ENCODE results near the gene TAPBP. TPM values are rescaled to one million over a fixed set of nuclear protein-coding genes. Genes with fewer than 3 reads are reported as not detected.

Gene TAPBP
- total RNA-seq, 2 experiments from 2014 or later = 250 to 257 TPM

- DNase-seq = peak; percentile 77
- Mint-ChIP-seq H3K9me3 (no peaks in the 10 kb centered on the region), H3K4me3 (peak within 1 kb of the TSS; percentile 99), H3K36me3 (peaks cover 24% of the 10 kb centered on the region), H3K27ac (peak within 1 kb of the TSS; percentile 99), H3K27me3 (no peaks in the 10 kb centered on the region), H3K4me1 (peaks cover 19% of the 10 kb centered on the region)
- ATAC-seq (ENCODE audit: low read depth) = peak; percentile 48
- POLR2A ChIA-PET = interaction anchor here (0.9 to 5.8 kb wide), 18 partner anchors 9 to 1109 kb away, joined by 3 to 69 read pairs (median 6); partner anchors contain the start of genes B3GALT4, PBX2, PFDN6 and PHF1
Measured at GRCh38 chr6:33298773-33299236, 15.1 kb downstream of the TAPBP start, which contains the start of gene RGL2. Gene RGL2, minus strand, starts transcription at chr6:33298942. Its CDS starts 332 bp downstream, at chr6:33298610.

- no peaks in the 10 kb centered on the region for H3K9me3 Mint-ChIP-seq
- ATAC-seq (ENCODE audit: low read depth) (peak; percentile 22), DNase-seq (peak; percentile 63)
- peaks cover 22% of the 10 kb centered on the region for H3K36me3 Mint-ChIP-seq
- no peaks in the 10 kb centered on the region for H3K27me3 Mint-ChIP-seq
- peak overlapping the region; percentile 99 for H3K4me3 Mint-ChIP-seq
- POLR2A ChIA-PET = interaction anchor here (0.6 to 5.8 kb wide), 16 partner anchors 9 to 1108 kb away, joined by 3 to 69 read pairs (median 6); partner anchors contain the start of genes B3GALT4, PBX2, PFDN6 and RPS18
- peak overlapping the region; percentile 99 for H3K27ac Mint-ChIP-seq
- peaks cover 16% of the 10 kb centered on the region for H3K4me1 Mint-ChIP-seq
Measured at GRCh38 chr6:33297956-33298772, 15.7 kb downstream of the TAPBP start.

GRCh38 chr6:33297406-33297955, 16.4 kb downstream of the TAPBP start:
- H3K27me3 Mint-ChIP-seq = no peaks in the 10 kb centered on the region
- ATAC-seq (ENCODE audit: low read depth) (no peak), DNase-seq (no peak)
- POLR2A ChIA-PET = interaction anchor here (0.6 to 5.8 kb wide), 9 partner anchors 9 to 128 kb away, joined by 3 to 69 read pairs (median 15); partner anchors contain the start of genes B3GALT4, PFDN6, RPS18 and TAPBP
- H3K4me3 Mint-ChIP-seq = peak overlapping the region; percentile 65
- H3K27ac Mint-ChIP-seq = peak overlapping the region; percentile 54
- peaks cover 16% of the 10 kb centered on the region for H3K4me1 Mint-ChIP-seq
- peaks cover 23% of the 10 kb centered on the region for H3K36me3 Mint-ChIP-seq
- H3K9me3 Mint-ChIP-seq = no peaks in the 10 kb centered on the region

- H3K36me3 Mint-ChIP-seq = peaks cover 25% of the 10 kb centered on the region
- DNase-seq (no peak), ATAC-seq (ENCODE audit: low read depth) (no peak)
- H3K27ac Mint-ChIP-seq = peak overlapping the region; percentile 61
- POLR2A ChIA-PET = interaction anchor here (1.0 to 5.8 kb wide), 7 partner anchors 8 to 129 kb away, joined by 3 to 69 read pairs (median 23); partner anchors contain the start of genes B3GALT4, PFDN6, RPS18 and TAPBP
- H3K4me3 Mint-ChIP-seq = peak overlapping the region; percentile 65
- no peaks in the 10 kb centered on the region for H3K9me3 Mint-ChIP-seq
- no peaks in the 10 kb centered on the region for H3K27me3 Mint-ChIP-seq
- H3K4me1 Mint-ChIP-seq = peaks cover 16% of the 10 kb centered on the region
Measured at GRCh38 chr6:33296797-33297405, 17.0 kb downstream of the TAPBP start.

- POLR2A ChIA-PET = interaction anchor here (0.5 to 4.1 kb wide), 3 partner anchors 17 to 215 kb away, joined by 3 to 35 read pairs (median 3); partner anchors contain the start of genes RPS18 and VPS52
- no peak overlapping the region for H3K4me3 Mint-ChIP-seq
- ATAC-seq (ENCODE audit: low read depth) = no peak
- H3K9me3 Mint-ChIP-seq = no peaks in the 10 kb centered on the region
- H3K4me1 Mint-ChIP-seq = peaks cover 19% of the 10 kb centered on the region
- DNase-seq = no peak
- peaks cover 27% of the 10 kb centered on the region for H3K36me3 Mint-ChIP-seq
- H3K27ac Mint-ChIP-seq = no peak overlapping the region
- H3K27me3 Mint-ChIP-seq = no peaks in the 10 kb centered on the region
Measured at GRCh38 chr6:33295621-33296369, 18.1 kb downstream of the TAPBP start.

- Mint-ChIP-seq H3K27ac (no peak overlapping the region), H3K4me3 (no peak overlapping the region), H3K4me1 (peaks cover 22% of the 10 kb centered on the region), H3K27me3 (no peaks in the 10 kb centered on the region), H3K36me3 (peaks cover 21% of the 10 kb centered on the region), H3K9me3 (no peaks in the 10 kb centered on the region)
- ATAC-seq (ENCODE audit: low read depth) (no peak), DNase-seq (no peak)
- POLR2A ChIA-PET = no interaction called here
Measured at GRCh38 chr6:33294086-33294823, 19.6 kb downstream of the TAPBP start.

- no peak for DNase-seq
- POLR2A ChIA-PET = interaction anchor here (2.0 to 7.3 kb wide), 2 partner anchors 15 to 21 kb away, joined by 6 to 107 read pairs; partner anchors contain the start of genes B3GALT4, RPS18 and VPS52
- H3K4me3 Mint-ChIP-seq = no peak overlapping the region
- H3K4me1 Mint-ChIP-seq = peaks cover 23% of the 10 kb centered on the region
- H3K27me3 Mint-ChIP-seq = no peaks in the 10 kb centered on the region
- no peak for ATAC-seq (ENCODE audit: low read depth)
- peak overlapping the region; percentile 13 for H3K27ac Mint-ChIP-seq
- peaks cover 22% of the 10 kb centered on the region for H3K36me3 Mint-ChIP-seq
- H3K9me3 Mint-ChIP-seq = no peaks in the 10 kb centered on the region
Measured at GRCh38 chr6:33292996-33293682, 20.7 kb downstream of the TAPBP start.

- H3K36me3 Mint-ChIP-seq = peaks cover 22% of the 10 kb centered on the region
- peaks cover 31% of the 10 kb centered on the region for H3K4me1 Mint-ChIP-seq
- H3K27ac Mint-ChIP-seq = peak overlapping the region; percentile 90
- no peak for ATAC-seq (ENCODE audit: low read depth)
- POLR2A ChIA-PET = interaction anchor here (2.7 to 7.3 kb wide), 4 partner anchors 10 to 22 kb away, joined by 21 to 107 read pairs (median 46); partner anchors contain the start of genes B3GALT4, RGL2, RPS18 and TAPBP
- H3K4me3 Mint-ChIP-seq = peak overlapping the region; percentile 96
- H3K27me3 Mint-ChIP-seq = no peaks in the 10 kb centered on the region
- DNase-seq = no peak
- no peaks in the 10 kb centered on the region for H3K9me3 Mint-ChIP-seq
Measured at GRCh38 chr6:33290459-33290858, 23.4 kb downstream of the TAPBP start.

- Mint-ChIP-seq H3K9me3 (no peaks in the 10 kb centered on the region), H3K4me1 (peaks cover 31% of the 10 kb centered on the region), H3K27ac (peak overlapping the region; percentile 90), H3K36me3 (peaks cover 22% of the 10 kb centered on the region), H3K4me3 (peak overlapping the region; percentile 96), H3K27me3 (no peaks in the 10 kb centered on the region)
- DNase-seq (no peak), ATAC-seq (ENCODE audit: low read depth) (peak; percentile 3)
- POLR2A ChIA-PET = interaction anchor here (0.6 to 7.3 kb wide), 15 partner anchors 8 to 435 kb away, joined by 3 to 107 read pairs (median 6); partner anchors contain the start of genes B3GALT4, RGL2, RPS18 and TAPBP
Measured at GRCh38 chr6:33289784-33290315, 24.0 kb downstream of the TAPBP start.

GRCh38 chr6:33288921-33289783, 24.7 kb downstream of the TAPBP start, which contains the start of the genes PFDN6 and WDR46:
Gene PFDN6, plus strand, starts transcription at chr6:33289601. Its CDS starts 256 bp downstream, at chr6:33289857.
Gene WDR46, minus strand, starts transcription at chr6:33289239. Its CDS starts 69 bp downstream, at chr6:33289170.
- H3K9me3 Mint-ChIP-seq = no peaks in the 10 kb centered on the region
- peak; percentile 97 for ATAC-seq (ENCODE audit: low read depth)
- peak within 1 kb of the TSS; percentile 96 for H3K4me3 Mint-ChIP-seq
- DNase-seq = peak; percentile 74
- POLR2A ChIA-PET = interaction anchor here (0.5 to 7.3 kb wide), 20 partner anchors 8 to 434 kb away, joined by 3 to 107 read pairs (median 6); partner anchors contain the start of genes B3GALT4, CUTA, RGL2 and RPS18
- H3K36me3 Mint-ChIP-seq = peaks cover 22% of the 10 kb centered on the region
- peak within 1 kb of the TSS; percentile 90 for H3K27ac Mint-ChIP-seq
- H3K4me1 Mint-ChIP-seq = peaks cover 31% of the 10 kb centered on the region
- no peaks in the 10 kb centered on the region for H3K27me3 Mint-ChIP-seq

Measured in activated naive CD8-positive, alpha-beta T cell treated with anti-CD3 and anti-CD28 coated beads, Interleukin-2, amount 10 ng/mL, durations not matched to agents 7 days and 5 days (primary cell).